Panc1 (cell line): ENCODE data around the gene FGD1. TPM values are rescaled to one million over a fixed set of nuclear protein-coding genes. Genes with fewer than 3 reads are reported as not detected.

Source experiments
- ATAC-seq: fragments of 200-7000 bp; cut with Tn5 transposase; 2 replicates; pipeline ENCODE4 v1.9.1; 2020; ENCODE audit warnings: mild to moderate bottlenecking, moderate library complexity
- BruUV-seq: library from RNA; stranded (reverse); fragments of 400-500 nt; replicated peaks from 2 replicates; lab custom pipeline; 2021; lab: Mats Ljungman, UMichigan
- CTCF ChIA-PET: fragments of 300-600 bp; sonication (Branson Sonifier 250); formaldehyde crosslinking; loops from one replicate; lab custom pipeline; 2022; ENCODE audit warnings: antibody characterized with exemption; lab: Charles Lee
- POLR2A ChIA-PET: fragments of 300-600 bp; sonication (Branson Sonifier 250); formaldehyde crosslinking; loops from one replicate; lab custom pipeline; 2022; ENCODE audit warnings: antibody characterized with exemption; lab: Charles Lee
- DNase-seq: peaks from one replicate; pipeline ENCODE4 v3.0.0-alpha.2; 2010; ENCODE audit warnings: low read depth, low spot score
- H3K27ac ChIP-seq: 2 replicates; pipeline ENCODE4 v1.5.1; 2011; ENCODE audit warnings: mild to moderate bottlenecking, low read length, inconsistent platforms
- H3K27me3 ChIP-seq: fragments of 200-500 bp; sonication (Bioruptor generic); 2 replicates; pipeline ENCODE4 v1.6.0; 2014; ENCODE audit warnings: low read length, inconsistent platforms; ENCODE audit not compliant: control insufficient read depth, insufficient read depth
- H3K36me3 ChIP-seq: fragments of 200-500 bp; sonication (Bioruptor generic); 2 replicates; pipeline ENCODE4 v1.5.1; 2014; ENCODE audit warnings: inconsistent platforms, mild to moderate bottlenecking, low read length, moderate library complexity; ENCODE audit not compliant: control insufficient read depth, insufficient read depth
- H3K4me1 ChIP-seq: 2 replicates; pipeline ENCODE4 v1.5.1; 2011; ENCODE audit warnings: inconsistent platforms, mild to moderate bottlenecking, low read length, moderate library complexity; ENCODE audit not compliant: control insufficient read depth, insufficient read depth
- H3K4me3 ChIP-seq, 2 experiments: 2 replicates each; pipeline ENCODE4 v1.5.1; 2011 to 2012; ENCODE audit warnings: low read depth in 2 of 2, low read length in 2 of 2, mild to moderate bottlenecking in 2 of 2, inconsistent platforms in 1 of 2, moderate library complexity in 1 of 2
- H3K9me3 ChIP-seq: fragments of 200-500 bp; sonication (Bioruptor generic); 2 replicates; pipeline ENCODE4 v1.5.1; 2014; ENCODE audit warnings: low read depth, mild to moderate bottlenecking, inconsistent platforms, low read length, moderate library complexity; ENCODE audit not compliant: control insufficient read depth, insufficient read depth
- POLR2AphosphoS5 ChIP-seq: IDR thresholded peaks from 2 replicates; pipeline ENCODE4 v1.6.1; 2012; ENCODE audit warnings: mild to moderate bottlenecking, low read depth, low read length, moderate library complexity
- SIN3A ChIP-seq: IDR thresholded peaks from 2 replicates; pipeline ENCODE4 v1.6.1; 2012; ENCODE audit warnings: low read depth, mild to moderate bottlenecking, low read length, moderate library complexity, borderline replicate concordance; ENCODE audit not compliant: insufficient read depth
- TCF7L2 ChIP-seq: IDR thresholded peaks from 2 replicates; pipeline ENCODE4 v1.6.1; 2011; ENCODE audit warnings: mild to moderate bottlenecking, low read depth, low read length, inconsistent platforms
- in situ Hi-C: cut with HindIII; loops from 2 replicates; pipeline ENCODE4 v1.10.0; 2016; ENCODE audit warnings: low sequenced_read_pairs, low pct_unique_long_range_greater_than_20kb
- intact Hi-C: fragments of 100-400 bp; cut with micrococcal nuclease; formaldehyde crosslinking; loops from one replicate; pipeline ENCODE4 v1.10.0; 2022; ENCODE audit not compliant: unreplicated experiment
- total RNA-seq: library from RNA; stranded (reverse); gene quantifications from one replicate; pipeline ENCODE4 v1.2.1, GENCODE V29; 2021; ENCODE audit not compliant: unreplicated experiment
- TF ChIP-seq, protein P1 (sequence below): fragments of 450-650 bp; IDR thresholded peaks from 2 replicates; pipeline ENCODE4 v1.5.1; 2017; ENCODE audit warnings: mild to moderate bottlenecking
- TF ChIP-seq, protein P2 (sequence below), 2 experiments: IDR thresholded peaks; 2 replicates each; pipeline ENCODE4 v1.6.1; 2011 to 2012; ENCODE audit warnings: low read depth in 2 of 2, control low read depth in 1 of 2, low read length in 1 of 2, mild to moderate bottlenecking in 1 of 2, moderate library complexity in 1 of 2; ENCODE audit not compliant: insufficient read depth in 1 of 2

The FGD1 gene
- total RNA-seq, 1 experiment from 2014 or later: 14.1 TPM

DNA sequence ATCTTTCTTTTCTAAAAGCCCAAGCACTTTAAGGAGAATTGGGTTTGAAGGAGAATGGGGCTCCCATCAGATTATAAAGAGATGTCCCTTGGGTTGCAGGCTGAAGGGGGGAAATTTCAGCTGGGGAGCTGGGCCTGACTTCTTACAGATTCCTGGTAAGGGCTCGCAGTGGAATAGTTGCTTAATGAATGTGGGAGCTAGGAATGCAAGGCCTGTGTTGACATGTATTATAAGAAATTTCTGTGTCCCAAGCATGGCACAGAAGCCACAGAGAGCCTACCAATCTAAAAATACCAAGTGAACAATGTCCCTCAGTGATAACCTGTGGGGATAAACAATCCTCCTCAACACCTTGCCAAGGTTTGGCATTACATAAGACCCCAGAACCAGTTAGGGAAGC, 98.9 kb downstream of the FGD1 start:
- ChIA-PET POLR2A (no interaction called here), CTCF (no interaction called here)
- ATAC-seq: no peak
- Histone ChIP-seq H3K36me3 (no peaks in the 10 kb centered on the region), H3K4me1 (no peaks in the 10 kb centered on the region), H3K9me3 (no peaks in the 10 kb centered on the region), H3K4me3 (no peak overlapping the region), H3K27me3 (no peaks in the 10 kb centered on the region), H3K27ac (no peak overlapping the region)
- no peak for DNase-seq
- in situ Hi-C loops (no loop called here), intact Hi-C loops (no loop called here)
- BruUV-seq: no TSS peak
- TF ChIP-seq, protein P1, sequence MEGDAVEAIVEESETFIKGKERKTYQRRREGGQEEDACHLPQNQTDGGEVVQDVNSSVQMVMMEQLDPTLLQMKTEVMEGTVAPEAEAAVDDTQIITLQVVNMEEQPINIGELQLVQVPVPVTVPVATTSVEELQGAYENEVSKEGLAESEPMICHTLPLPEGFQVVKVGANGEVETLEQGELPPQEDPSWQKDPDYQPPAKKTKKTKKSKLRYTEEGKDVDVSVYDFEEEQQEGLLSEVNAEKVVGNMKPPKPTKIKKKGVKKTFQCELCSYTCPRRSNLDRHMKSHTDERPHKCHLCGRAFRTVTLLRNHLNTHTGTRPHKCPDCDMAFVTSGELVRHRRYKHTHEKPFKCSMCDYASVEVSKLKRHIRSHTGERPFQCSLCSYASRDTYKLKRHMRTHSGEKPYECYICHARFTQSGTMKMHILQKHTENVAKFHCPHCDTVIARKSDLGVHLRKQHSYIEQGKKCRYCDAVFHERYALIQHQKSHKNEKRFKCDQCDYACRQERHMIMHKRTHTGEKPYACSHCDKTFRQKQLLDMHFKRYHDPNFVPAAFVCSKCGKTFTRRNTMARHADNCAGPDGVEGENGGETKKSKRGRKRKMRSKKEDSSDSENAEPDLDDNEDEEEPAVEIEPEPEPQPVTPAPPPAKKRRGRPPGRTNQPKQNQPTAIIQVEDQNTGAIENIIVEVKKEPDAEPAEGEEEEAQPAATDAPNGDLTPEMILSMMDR: no peak
- no peak for TF ChIP-seq SIN3A
- TF ChIP-seq POLR2AphosphoS5: no peak
- TF ChIP-seq, protein P2, sequence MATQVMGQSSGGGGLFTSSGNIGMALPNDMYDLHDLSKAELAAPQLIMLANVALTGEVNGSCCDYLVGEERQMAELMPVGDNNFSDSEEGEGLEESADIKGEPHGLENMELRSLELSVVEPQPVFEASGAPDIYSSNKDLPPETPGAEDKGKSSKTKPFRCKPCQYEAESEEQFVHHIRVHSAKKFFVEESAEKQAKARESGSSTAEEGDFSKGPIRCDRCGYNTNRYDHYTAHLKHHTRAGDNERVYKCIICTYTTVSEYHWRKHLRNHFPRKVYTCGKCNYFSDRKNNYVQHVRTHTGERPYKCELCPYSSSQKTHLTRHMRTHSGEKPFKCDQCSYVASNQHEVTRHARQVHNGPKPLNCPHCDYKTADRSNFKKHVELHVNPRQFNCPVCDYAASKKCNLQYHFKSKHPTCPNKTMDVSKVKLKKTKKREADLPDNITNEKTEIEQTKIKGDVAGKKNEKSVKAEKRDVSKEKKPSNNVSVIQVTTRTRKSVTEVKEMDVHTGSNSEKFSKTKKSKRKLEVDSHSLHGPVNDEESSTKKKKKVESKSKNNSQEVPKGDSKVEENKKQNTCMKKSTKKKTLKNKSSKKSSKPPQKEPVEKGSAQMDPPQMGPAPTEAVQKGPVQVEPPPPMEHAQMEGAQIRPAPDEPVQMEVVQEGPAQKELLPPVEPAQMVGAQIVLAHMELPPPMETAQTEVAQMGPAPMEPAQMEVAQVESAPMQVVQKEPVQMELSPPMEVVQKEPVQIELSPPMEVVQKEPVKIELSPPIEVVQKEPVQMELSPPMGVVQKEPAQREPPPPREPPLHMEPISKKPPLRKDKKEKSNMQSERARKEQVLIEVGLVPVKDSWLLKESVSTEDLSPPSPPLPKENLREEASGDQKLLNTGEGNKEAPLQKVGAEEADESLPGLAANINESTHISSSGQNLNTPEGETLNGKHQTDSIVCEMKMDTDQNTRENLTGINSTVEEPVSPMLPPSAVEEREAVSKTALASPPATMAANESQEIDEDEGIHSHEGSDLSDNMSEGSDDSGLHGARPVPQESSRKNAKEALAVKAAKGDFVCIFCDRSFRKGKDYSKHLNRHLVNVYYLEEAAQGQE (IDR thresholded peaks at IDR 0.05; ENCODE audit: insufficient read depth in 1 of 2, low read depth in 2 of 2, low read length in 1 of 2): no peak
- TF ChIP-seq TCF7L2: no peak

Other genes starting within 250 kb of the FGD1 start
- not detected for gene WNK3, start 138.2 kb downstream of the FGD1 start, total RNA-seq
- gene TSR2, start 55.8 kb downstream of the FGD1 start, total RNA-seq: 37.9 TPM
- 62.5 TPM for gene GNL3L, start 34.0 kb upstream of the FGD1 start, total RNA-seq